Left lung (tissue), 10 donors: ENCODE data around the gene UAP1. TPM values are rescaled to one million over a fixed set of nuclear protein-coding genes. Genes with fewer than 3 reads are reported as not detected.

Source experiments
- ATAC-seq: fragments of 200-7000 bp; cut with Tn5 transposase; one replicate; pipeline ENCODE4 v1.9.1; 2020; ENCODE audit warnings: moderate library complexity
- DNase-seq, 4 donors: peaks; one replicate each; pipeline ENCODE4 v3.0.0-alpha.2; 2013 to 2020
- H3K27ac ChIP-seq, 2 donors: fragments of 200-600 bp; sonication (generic) in 1 of 2; one replicate each; pipeline versions ENCODE4 v1.5.0 to v1.8.0; 2020 to 2021
- H3K27me3 ChIP-seq, 2 donors: fragments of 200-600 bp; sonication (generic) in 1 of 2; one replicate each; pipeline versions ENCODE4 v1.5.0 to v1.8.0; 2020 to 2021
- H3K36me3 ChIP-seq, 2 donors: fragments of 200-600 bp; sonication (generic) in 1 of 2; one replicate each; pipeline versions ENCODE4 v1.5.0 to v1.8.0; 2020 to 2021
- H3K4me1 ChIP-seq, 2 donors: fragments of 200-600 bp; one replicate each; pipeline ENCODE4 v1.8.0; 2021
- H3K4me3 ChIP-seq, 2 donors: fragments of 200-600 bp; sonication (generic) in 1 of 2; one replicate each; pipeline versions ENCODE4 v1.5.0 to v1.8.0; 2020 to 2021; ENCODE audit warnings: mild to moderate bottlenecking in 1 of 2
- H3K9me3 ChIP-seq, 2 donors: fragments of 200-600 bp; sonication (generic) in 1 of 2; one replicate each; pipeline versions ENCODE4 v1.5.0 to v1.8.0; 2020 to 2021
- intact Hi-C, 2 donors: fragments of 100-400 bp; cut with DNase I; formaldehyde crosslinking; loops; one replicate each; pipeline versions ENCODE4 v1.11.2 to v1.14.2; 2022
- polyA plus RNA-seq, 6 donors: library from polyadenylated mRNA; unstranded; fragments of 120-200 nt; gene quantifications; one replicate each; pipeline ENCODE4 v1.2.1, GENCODE V29; 2013; ENCODE audit not compliant: insufficient read length in 6 of 6
- total RNA-seq, 2 donors: library from RNA; stranded (reverse); fragmentation: NEBNext Ultra II Directional; extraction: Animal tissue kit (Norgen Biotek cat#: 25700); gene quantifications; one replicate each; pipeline ENCODE4 v1.2.1, GENCODE V29; 2021
- TF ChIP-seq, protein P1 (sequence below), 2 donors: fragments of 200-600 bp; sonication (generic) in 1 of 2; IDR thresholded peaks; one replicate each; pipeline versions ENCODE4 v1.5.0 to v1.8.0; 2021; ENCODE audit warnings: antibody characterized with exemption in 2 of 2
- donor health status: DM: no; HTN: yes; CAD: no.
- donor health status: DM: no; HTN: no; CAD: no.

UAP1 gene
- total and polyA plus RNA-seq, 8 donors: 32.1 to 41.6 (median 39.2) TPM

DNA sequence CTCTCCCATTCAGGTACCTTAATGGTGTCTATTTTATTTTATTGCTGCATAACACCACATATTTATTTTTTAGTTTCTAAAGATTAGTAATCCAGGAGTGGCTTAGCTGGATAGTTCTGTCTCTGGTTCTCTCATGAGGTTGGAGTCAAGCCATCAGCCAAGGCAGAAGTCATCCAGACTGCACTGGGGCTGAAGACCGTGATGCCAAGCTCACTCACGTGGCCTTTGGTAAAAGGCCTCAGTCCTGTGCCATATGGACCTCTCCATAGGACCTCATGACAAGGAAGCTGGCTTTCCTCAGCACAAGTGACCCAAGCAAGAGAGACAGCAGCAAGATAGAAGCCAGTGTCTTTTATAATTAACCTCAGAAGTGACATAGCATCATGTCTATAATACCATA is 47.8 kb downstream of the UAP1 start:
- TF ChIP-seq, protein P1, sequence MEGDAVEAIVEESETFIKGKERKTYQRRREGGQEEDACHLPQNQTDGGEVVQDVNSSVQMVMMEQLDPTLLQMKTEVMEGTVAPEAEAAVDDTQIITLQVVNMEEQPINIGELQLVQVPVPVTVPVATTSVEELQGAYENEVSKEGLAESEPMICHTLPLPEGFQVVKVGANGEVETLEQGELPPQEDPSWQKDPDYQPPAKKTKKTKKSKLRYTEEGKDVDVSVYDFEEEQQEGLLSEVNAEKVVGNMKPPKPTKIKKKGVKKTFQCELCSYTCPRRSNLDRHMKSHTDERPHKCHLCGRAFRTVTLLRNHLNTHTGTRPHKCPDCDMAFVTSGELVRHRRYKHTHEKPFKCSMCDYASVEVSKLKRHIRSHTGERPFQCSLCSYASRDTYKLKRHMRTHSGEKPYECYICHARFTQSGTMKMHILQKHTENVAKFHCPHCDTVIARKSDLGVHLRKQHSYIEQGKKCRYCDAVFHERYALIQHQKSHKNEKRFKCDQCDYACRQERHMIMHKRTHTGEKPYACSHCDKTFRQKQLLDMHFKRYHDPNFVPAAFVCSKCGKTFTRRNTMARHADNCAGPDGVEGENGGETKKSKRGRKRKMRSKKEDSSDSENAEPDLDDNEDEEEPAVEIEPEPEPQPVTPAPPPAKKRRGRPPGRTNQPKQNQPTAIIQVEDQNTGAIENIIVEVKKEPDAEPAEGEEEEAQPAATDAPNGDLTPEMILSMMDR (IDR thresholded peaks at IDR 0.05): no peak
- no peaks in the 10 kb centered on the region for H3K36me3 ChIP-seq
- intact Hi-C loops: no loop called here
- H3K4me1 ChIP-seq: peaks cover 3 to 6% of the 10 kb centered on the region in 2 donors
- ATAC-seq (no peak), DNase-seq (no peak)
- no peaks in the 10 kb centered on the region for H3K27me3 ChIP-seq
- H3K9me3 ChIP-seq: no peaks in the 10 kb centered on the region
- H3K4me3 ChIP-seq: no peak overlapping the region
- H3K27ac ChIP-seq: no peak overlapping the region

DNA sequence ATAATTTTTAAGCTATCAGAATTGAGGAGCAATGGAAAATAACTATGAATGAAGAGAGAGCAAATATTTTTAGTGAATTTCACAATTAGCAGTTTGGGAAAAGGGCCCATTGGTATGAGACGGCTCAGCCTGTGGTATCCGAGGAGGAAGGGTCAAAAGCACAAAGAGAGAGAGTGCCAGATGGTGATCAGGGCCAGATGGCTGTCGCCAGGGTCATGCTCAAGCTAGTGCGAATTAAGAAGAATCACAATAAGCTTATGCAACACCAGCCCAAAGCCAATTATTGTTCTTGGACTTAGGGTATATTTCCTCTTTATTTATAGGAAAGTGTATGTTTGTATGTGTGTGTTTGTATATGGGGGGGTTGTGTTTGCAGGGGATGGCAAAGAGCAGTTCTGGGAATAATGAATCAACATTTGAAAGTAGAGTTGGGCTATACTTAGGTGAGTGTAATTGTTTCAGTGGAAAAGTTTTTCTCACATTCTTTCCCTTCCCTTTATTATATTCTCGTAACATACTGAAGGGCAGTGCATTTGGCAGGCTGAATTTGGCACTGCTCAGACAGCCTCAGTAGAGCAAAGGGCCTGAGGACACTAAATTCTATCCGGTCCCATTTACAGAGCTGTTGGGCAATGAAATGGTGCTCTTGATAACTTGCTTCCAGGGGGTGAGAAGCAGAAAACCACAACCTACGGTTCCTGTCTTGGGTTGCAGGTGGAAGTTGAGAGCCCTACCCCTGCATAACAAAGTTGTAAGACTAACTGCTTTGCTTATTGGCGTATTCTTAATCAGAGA is 51.3 kb downstream of the UAP1 start:
- H3K4me3 ChIP-seq: no peak overlapping the region
- intact Hi-C loops: loop anchor here in 1 of 2 donors (10.0 kb wide), 1 partner anchor 102 kb away; no protein-coding TSS in a partner anchor
- peak overlapping the region in 1 of 2 donors; percentile 15 for H3K27ac ChIP-seq
- ATAC-seq: peak; percentile 63
- no peaks in the 10 kb centered on the region for H3K27me3 ChIP-seq
- peaks cover 3 to 6% of the 10 kb centered on the region in 2 donors for H3K4me1 ChIP-seq
- H3K36me3 ChIP-seq: no peaks in the 10 kb centered on the region
- DNase-seq: peak in 1 of 4 donors; percentile 61
- peaks cover 0 to 15% of the 10 kb centered on the region in 2 donors for H3K9me3 ChIP-seq
- TF ChIP-seq, protein P1 (IDR thresholded peaks at IDR 0.05): no peak

DNA sequence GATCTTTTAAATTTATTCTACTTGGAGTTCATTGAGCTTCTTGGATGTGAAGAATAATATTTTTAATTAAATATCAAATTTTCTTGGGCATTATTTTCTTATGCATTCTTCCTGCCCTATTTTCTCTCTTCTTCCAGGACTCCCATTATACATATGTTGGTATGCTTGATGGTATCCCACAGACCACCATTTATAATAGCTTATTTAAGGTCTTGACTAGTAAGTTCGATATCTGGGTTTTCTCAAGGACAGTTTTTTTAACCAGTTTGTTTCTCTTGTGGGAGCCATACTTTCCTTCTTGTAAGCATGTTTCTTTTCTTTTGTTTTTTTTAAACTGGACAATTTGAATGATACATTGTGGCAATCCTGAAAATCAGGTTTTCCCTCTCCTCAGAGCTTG is 55.3 kb downstream of the UAP1 start:
- Histone ChIP-seq H3K4me3 (no peak overlapping the region), H3K4me1 (peaks cover 3 to 6% of the 10 kb centered on the region in 2 donors), H3K27ac (no peak overlapping the region), H3K27me3 (no peaks in the 10 kb centered on the region), H3K36me3 (no peaks in the 10 kb centered on the region), H3K9me3 (peaks cover 0 to 20% of the 10 kb centered on the region in 2 donors)
- TF ChIP-seq, protein P1 (IDR thresholded peaks at IDR 0.05): no peak
- intact Hi-C loops: loop anchor here in 1 of 2 donors (10.0 kb wide), 1 partner anchor 98 kb away; no protein-coding TSS in a partner anchor
- no peak for DNase-seq
- no peak for ATAC-seq

DNA sequence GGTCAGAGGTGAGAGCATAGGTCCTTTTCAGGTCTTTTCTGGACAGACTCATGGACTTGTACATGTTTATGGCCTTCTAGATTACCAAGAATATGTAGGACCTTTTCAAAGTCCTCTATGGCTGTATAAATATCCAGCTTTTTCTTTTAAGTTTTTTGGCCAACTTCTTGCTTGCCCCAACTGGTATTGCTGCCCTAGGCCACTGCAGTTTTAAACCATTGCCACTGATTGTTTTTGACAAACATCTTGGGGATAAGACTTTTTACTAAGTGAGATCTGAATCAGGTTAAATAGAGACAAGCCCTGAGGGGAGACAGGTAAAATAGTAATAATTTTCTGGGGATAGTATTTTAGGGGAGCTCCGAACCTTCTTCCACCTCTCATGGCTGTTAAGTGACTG is 56.0 kb downstream of the UAP1 start:
- Histone ChIP-seq H3K9me3 (peaks cover 0 to 20% of the 10 kb centered on the region in 2 donors), H3K4me3 (no peak overlapping the region), H3K27ac (no peak overlapping the region), H3K36me3 (no peaks in the 10 kb centered on the region), H3K4me1 (peaks cover 3 to 6% of the 10 kb centered on the region in 2 donors), H3K27me3 (no peaks in the 10 kb centered on the region)
- TF ChIP-seq, protein P1 (IDR thresholded peaks at IDR 0.05): no peak
- no peak for DNase-seq
- no peak for ATAC-seq
- intact Hi-C loops: loop anchor here in 1 of 2 donors (10.0 kb wide), 1 partner anchor 97 kb away; no protein-coding TSS in a partner anchor

DNA sequence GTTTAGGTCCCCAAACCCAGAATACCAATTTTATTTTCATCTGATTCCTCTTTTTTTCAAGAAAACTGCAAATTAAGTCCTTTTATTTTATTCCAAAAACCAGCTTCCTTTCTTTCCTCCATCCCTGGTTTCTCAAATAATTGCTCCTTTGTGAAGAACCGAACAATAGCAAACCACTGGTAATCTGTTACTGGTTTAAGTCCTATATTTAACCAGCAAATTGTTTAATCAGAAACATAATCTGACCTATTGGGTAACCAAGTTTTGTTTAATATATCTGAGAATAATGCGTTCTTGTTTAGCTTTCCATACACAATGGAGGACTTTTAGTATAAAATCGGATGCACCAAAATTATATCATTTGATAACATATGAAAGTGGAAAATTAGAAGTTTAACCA is 57.6 kb downstream of the UAP1 start:
- Histone ChIP-seq H3K9me3 (peaks cover 0 to 20% of the 10 kb centered on the region in 2 donors), H3K27me3 (no peaks in the 10 kb centered on the region), H3K4me1 (no peaks in the 10 kb centered on the region), H3K4me3 (no peak overlapping the region), H3K27ac (no peak overlapping the region), H3K36me3 (no peaks in the 10 kb centered on the region)
- no peak for ATAC-seq
- TF ChIP-seq, protein P1 (IDR thresholded peaks at IDR 0.05): no peak
- DNase-seq: no peak
- intact Hi-C loops: loop anchor here in 1 of 2 donors (10.0 kb wide), 1 partner anchor 96 kb away; no protein-coding TSS in a partner anchor
